ENCODE measurements around the gene ADSL. TPM values are rescaled to one million over a fixed set of nuclear protein-coding genes. Genes with fewer than 3 reads are reported as not detected.

Gene ADSL
- total and polyA plus RNA-seq, 2 of the 8 experiments (the other 6 are each of a cell fraction or from before 2014, with no cell fraction given): 197 to 218 TPM

DNA sequence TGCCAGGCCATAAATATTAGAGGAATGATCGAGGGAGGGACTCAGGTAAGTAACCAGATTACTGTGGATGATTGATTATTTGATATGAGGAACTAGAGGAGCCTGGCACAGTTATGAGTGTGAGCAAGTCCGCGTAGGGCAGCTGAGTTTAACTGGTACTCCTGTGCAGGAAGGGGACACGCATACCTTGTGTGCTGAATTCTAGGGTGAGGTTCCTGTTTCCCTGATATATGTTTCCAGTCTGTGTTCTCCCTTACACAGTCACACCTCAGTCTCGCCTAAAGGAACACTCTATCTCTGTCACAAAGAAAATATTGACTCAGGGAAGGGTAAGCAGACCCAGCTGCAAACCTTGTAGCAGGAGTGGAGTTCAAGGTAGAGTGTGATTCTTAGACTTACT lies 41.4 kb downstream of the ADSL start (continued):
- TF ChIP-seq CHD2 (IDR thresholded peaks at IDR 0.05; ENCODE audit: low read length): no peak

Data from H1 (cell line).